HG02588 (cell line): ENCODE results near the gene DNAL1.
"Not testable (repeated sequence)": the region's sequence is repeated elsewhere in the genome, so short reads cannot be mapped to it uniquely, and the experiment has no call there.

ENCODE experiments used
- ATAC-seq: cut with Tn5 transposase; IDR thresholded peaks from one replicate; pipeline ENCODE4 v1.9.1; 2021; ENCODE audit warnings: mild to moderate bottlenecking, moderate library complexity; ENCODE audit not compliant: unreplicated experiment

The DNAL1 gene

GRCh38 chr14:73696466-73697400 is 51.9 kb downstream of the DNAL1 start:
- ATAC-seq = peak; percentile 76

DNA sequence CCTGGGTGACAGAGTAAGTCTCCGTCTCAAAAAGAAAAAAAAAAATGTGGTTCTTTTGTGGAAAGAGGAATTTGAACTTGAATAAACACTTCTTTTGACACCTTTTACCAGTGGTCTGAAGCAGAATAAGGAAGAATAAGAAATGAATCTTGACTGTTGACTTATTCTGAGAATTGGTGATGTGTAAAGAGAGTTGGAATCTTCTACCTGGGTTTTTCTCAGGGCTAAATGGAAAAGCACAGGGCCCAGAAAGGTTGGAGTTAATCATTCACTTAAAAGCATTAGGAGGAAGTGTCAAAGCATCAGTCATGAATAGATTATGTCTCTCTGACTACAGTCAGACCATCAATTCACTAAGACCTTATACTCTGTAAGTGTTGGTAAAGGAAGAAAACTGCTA is 55.5 kb downstream of the DNAL1 start:
- no peak for ATAC-seq

DNA sequence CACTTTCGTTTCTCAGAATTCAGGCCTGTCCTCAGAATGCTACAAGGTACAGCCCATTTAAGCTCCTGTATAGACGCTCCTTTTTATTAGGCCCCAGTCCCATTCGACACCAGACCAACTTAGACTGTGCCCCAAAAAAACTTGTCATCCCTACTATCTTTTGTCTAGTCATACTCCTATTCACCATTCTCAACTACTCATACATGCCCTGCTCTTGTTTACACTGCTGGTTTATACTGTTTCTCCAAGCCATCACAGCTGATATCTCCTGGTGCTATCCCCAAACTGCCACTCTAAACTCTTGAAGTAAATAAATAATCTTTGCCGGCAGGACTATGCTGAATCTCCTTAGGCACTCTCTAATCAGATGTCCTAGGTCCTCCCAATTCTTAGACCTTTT is 63.3 kb downstream of the DNAL1 start:
- ATAC-seq = not testable (repeated sequence)

DNA sequence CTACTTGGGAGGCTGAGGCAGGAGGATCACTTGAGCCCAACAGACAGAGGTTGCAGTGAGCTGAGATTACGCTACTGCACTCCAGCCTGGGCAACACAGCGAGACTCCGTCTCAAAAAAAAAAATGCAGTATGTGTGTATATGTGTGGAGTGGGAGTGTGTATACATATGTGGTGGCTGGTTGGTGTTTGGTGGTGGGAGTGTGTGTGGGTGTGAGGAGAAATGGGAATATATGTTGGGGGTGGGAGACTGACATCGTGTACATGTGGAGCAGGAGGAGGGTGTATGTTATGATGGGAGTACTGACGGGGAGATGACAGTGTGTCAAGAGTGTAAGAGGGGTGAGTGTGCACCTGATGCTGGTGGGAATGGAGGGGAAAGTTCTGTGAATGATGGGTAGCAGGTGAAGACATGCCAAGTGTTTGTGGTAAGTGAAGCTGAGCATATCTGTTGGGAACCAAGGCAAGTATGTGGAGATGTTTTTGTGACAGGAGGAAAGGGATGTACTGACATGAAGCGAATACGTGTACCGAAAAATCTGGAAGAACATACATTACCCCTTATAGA is 65.2 kb downstream of the DNAL1 start:
- no peak for ATAC-seq

DNA sequence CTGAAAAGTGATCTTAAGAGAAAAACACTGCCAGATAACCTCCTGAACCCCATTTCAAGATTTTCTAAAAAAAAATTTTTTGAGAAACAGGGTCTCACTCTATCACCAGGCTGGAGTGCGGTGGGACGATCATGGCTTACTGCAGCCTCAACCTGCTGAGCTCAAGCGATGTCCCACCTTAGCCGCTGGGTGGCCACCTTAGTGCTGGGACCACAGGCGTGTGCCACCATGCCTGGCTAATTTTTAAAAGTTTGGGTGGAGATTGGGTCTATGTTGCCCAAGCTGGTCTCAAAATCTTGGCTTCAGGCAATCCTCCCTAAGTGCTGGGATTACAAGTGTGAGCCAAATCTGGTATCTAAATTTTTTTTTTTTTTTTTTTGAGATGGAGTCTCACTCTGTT is 66.0 kb downstream of the DNAL1 start:
- no peak for ATAC-seq

GRCh38 chr14:73712071-73712506 is 67.3 kb downstream of the DNAL1 start:
- no peak for ATAC-seq

DNA sequence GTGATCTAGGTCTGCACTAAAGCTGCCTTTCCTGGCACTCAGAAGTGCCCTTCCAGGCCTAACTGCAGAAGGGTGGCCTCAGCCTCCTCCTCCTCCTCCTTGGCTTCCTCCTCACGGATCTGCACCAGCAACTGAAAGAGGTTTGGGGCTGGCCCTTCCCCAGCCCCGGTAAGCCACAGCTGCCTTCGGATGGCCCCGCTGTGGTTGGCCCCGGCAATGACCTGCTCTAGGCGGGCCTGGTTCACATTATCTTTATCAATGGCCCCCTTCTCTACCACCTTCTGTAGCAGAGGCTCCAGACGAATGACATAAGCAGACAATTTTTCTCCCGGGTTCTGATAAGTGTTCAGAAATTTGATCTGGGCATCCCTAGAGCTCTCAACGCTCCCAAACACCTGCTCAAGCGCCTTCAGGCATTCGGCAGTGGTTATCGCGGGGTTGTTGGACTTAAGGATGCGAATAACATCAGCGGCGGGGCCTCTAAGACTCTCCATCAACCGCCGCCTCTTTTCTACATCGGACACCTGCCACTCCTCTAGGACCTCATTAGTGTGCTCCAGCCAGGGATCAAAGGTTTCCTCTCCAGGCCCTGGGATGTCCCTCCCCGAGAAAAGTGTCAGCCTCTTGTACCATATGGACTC is 67.9 kb downstream of the DNAL1 start:
- no peak for ATAC-seq

DNA sequence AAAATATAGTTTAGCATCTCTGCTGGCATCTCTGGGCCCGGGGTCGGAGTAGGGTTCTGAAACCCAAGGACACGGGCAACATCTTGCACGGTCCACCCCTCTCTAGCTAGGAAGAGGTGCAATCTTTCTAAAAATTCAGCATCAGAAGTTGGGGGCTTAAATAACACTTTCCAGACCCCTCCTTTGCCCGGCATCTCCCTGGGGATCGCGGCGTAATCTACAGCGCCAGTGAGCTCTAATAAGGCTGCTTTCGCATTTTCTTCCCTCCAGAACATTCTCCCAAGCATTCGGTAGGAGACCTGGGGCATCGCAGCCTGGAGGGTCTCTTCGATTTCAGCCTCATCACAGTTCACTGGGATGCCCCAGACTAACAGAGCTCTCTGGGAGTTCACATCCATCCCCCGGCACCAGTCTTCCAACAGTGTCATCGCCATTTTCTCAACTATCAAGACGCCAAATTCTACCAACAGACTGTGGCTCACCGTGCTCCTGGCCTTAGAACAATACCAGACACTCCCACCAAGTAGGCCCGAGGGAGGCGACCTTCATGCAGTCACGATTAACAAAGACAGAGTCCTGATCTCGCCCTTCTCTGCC is 68.5 kb downstream of the DNAL1 start:
- no peak for ATAC-seq

DNA sequence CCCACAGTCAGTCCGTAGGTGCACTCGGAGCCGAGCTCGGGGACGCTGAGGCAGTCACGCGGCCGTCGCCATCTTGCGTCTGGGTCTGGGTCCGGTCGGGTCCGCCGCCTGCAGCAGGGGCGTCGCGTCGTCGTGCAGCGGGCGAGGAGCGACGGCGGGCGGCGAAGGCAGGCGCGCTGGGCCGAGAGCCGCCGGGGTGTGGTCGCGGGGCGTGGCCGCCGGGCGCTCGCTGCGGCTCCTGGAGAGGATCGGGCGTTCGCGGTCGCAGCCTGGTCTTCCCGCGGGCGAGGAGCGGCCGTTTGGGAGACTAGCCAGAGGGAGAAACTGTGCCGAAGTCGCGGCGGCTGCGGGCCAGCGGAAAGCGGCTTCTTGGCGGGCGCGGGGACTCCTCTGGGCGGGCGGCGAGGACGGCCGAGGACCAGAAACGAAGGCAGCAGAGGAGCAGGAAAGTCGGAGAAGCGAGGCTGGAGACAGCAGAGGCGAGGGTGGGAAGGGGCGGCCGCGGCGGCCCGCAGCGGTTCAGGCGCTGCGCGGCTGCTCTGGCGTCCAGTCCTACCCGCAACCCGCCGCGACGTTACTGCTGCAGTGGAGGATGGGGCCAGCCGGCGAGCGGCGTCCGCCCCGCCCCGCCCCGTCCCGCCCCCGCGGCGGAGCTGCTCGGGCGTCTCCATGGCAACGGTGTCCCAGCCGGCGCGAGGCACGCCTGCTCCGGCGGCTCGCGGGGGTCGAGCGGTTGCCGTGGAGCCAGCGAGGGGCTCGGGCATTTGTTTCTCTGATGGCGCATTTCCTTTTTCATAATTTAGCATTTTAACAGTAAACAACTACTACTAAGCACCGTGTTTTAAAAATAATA is 69.2 kb downstream of the DNAL1 start, which contains the start of gene PNMA1:
Gene PNMA1, minus strand, starts transcription at position 582 of the 853 bp plus-strand sequence. CDS start 745 bp downstream, outside the sequence.
- ATAC-seq = peak; percentile 73

GRCh38 chr14:73714656-73715081 is 69.9 kb downstream of the DNAL1 start:
- ATAC-seq = no peak

- ATAC-seq = no peak
These were observed 70.9 kb downstream of the DNAL1 start for GRCh38 chr14:73715707-73716106.

DNA sequence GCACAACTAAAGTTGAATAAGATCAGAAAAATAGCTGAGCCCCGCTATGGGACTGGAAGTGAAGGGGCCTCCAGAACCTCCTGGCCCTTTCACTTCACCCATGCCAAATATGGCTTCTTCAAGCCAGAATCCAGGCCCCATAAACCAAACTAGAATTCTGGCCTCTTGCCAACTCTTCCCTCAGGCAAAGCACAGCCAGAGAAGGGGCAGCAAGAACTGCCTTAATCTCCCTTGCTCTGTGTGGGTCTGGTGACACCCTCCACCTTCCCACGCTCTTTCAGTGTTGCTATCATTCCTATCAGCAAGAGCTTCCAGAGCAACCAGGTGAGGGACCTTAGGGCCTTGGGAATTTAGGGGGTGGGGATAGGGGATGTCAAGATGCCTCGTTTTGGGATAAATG is 72.5 kb downstream of the DNAL1 start:
- no peak for ATAC-seq

GRCh38 chr14:73717711-73718417 is 73.1 kb downstream of the DNAL1 start:
- ATAC-seq = no peak

GRCh38 chr14:73718418-73719251 is 73.8 kb downstream of the DNAL1 start:
- no peak for ATAC-seq

GRCh38 chr14:73719361-73719760 is 74.6 kb downstream of the DNAL1 start:
- ATAC-seq = no peak

- ATAC-seq = no peak
These were observed 75.0 kb downstream of the DNAL1 start for GRCh38 chr14:73719791-73720190.

DNA sequence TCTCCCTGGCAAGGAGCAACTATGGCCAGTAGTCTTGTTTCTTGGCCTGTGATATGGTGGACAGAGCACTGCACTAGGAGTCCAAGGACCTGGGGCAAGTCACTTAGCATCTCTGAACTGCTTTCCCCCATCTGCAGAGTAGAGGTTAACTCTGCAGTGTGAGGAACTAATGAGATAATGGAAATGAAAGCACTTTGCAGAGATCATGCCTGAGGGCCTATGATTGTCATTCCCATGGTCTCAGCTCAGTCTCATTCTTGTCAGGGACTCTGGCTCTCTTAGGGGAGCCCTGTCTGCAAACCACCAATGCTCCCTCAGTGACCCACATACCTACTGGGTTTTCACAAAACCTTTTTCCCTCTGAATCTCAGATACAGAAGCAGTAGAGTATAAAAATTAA is 75.8 kb downstream of the DNAL1 start:
- ATAC-seq = no peak

DNA sequence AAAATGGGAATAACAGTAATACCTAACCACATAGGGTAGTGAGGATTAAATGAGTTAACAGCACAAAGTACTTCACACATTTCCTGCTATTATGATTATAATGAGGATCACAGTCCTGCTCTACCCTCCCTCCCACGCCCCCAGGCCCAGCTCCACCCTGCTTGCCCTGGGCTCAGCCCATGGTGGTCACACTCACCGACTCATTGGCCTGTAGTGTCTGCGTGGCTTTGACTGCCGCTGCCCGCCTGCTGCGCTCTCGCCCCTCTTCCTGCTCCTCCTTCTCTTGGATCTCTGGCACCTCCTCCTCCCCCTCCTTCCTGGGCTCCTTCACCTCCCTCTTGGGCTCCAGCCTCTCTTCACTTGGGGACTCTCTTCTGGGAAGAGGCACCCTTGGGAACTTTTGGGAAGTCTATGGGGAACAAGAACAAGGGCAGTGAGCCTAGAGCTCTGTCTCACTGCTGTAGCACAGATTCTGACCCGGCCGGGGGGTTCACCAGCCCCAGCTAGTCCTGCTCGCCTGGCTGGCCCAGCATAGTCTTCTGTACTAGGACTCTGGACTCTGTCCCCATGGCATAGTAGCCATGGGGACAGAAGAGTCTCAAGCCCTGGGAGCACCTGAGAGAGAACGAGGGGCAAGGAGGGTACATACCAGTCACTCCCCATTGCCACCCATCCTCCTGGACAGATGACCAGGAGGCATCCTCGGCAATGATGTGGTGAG is 76.5 kb downstream of the DNAL1 start:
- ATAC-seq = no peak
